Measurements from ENCODE around the gene GOLGA7B.
A peak's percentile ranks its signal among the peaks of the same experiment; 100 is the strongest.

Gene GOLGA7B

DNA sequence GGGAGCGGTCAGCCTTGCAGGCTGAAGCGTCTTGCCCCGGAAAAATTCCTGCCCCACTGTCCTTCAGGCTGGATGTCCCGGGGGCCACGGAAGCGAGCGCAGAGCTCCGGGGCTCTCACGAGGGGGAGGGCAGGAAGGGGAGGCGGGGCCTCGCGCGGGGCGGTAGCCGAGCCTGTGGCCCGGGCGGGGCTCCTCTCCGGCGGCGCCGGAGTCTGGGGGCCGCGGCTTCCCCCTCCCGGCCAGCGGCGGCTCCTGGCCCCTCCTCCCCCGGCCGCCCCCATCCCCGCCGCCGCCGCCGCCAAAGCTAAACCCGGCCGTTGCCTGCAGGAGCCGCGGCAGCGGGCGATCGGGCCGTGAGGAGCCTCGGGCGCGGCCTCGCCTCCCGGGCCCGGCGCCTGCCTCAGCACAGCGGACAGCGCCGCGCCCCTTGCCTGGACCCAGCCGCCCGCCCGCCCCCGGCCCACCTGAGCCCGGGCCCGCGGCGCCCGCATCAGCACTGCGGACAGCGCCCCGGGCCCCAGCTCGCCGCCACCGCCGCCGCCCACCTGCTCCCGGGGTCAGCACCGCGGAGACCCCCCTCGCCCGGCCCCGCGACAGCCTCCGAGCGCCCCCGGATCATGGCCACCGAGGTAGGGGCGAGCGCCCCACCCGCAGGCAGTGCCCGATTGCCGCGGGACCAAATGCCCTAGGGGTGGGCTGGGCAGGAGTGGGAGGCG is at the start of gene GOLGA7B:
Gene GOLGA7B, plus strand, starts transcription at position 157 of the 716 bp plus-strand sequence. Its CDS starts 461 bp downstream, at position 618.
- DNase-seq (ENCODE audit: low read depth in 4 of 4, low spot score in 1 of 4), result peak in 2 of 4 experiments; percentile 28 to 39

GRCh38 chr10:97800474-97800873 is 49.2 kb upstream of the GOLGA7B start:
- DNase-seq (ENCODE audit: low read depth in 4 of 4, low spot score in 1 of 4), result no peak

DNA sequence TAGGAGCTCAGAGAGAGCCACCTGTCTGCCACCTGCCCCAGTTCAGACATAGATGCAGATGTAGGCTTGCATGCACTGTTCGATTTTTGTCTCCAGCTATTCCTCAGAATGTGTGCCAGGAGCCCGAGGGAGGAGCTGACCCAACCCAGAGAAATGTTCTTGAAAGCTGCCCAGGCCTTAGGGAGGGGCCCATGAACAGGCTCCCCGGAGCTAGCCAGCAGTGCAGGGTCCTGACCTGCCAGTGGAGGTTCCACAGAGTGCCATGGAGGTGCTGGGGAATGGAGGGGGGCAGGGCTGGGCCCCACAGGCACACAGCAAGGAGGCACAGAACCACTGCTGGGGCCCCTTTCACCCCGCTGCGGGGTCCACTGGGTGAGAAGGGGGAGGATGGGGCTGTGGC is 48.2 kb upstream of the GOLGA7B start:
- DNase-seq (ENCODE audit: low read depth in 4 of 4, low spot score in 1 of 4), result no peak

DNA sequence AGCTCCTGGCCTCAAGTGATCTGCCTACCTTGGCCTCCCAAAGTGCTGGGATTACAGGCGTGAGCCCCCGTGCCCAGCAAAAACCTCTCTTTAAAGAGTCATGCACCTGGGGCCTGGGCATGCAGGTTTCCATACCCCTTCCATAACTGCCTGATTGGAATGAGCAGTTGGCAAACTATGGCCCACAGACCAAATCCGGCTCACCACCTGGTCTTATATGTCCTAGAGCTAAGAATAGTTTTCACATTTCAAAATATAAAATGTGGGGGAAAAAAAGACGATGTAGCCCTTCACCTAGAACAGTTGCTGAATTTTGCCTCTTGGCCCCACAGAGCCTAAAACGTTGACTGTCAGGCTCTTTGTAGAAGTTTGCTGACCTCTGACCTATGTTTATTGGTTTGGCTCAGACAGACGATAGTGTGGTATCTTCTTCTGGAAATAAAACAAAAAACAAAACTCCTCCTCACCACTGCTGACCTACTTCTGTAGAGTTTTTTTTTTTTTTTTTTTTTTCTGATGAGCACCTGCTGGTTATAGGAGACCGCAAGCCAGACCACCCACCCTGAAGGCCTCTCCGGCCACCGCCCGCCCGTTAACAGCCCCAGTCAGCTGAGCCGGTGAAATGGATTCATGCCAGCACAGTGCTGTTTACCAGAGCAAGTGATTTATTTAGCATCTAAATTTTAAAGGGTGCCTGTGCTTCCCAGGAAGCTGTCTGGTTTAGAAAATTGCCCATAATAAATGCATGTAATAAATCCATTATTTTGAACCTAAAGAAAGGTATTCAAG is 44.4 kb upstream of the GOLGA7B start:
- DNase-seq (ENCODE audit: low read depth in 4 of 4, low spot score in 1 of 4), result no peak

DNA sequence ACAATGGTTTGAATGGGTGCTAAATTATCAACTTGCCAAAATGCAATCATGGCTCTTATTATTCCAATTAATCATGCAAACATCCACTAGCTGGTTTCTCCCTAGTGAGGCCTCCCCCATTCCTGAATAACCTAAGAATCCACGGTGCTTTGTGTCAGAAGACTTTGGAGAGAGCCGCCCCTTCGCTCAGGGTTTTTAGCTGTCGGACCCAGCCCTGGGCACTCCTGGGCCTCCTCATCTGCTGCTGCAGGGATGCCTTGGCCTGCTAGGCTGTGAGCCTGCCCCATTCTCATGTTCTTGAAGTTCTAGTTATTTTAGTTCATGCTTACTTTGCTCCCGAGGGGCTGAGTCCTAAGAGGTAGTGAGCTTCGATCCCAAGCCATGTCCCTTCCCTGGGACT is 43.7 kb upstream of the GOLGA7B start:
- DNase-seq (ENCODE audit: low read depth in 4 of 4, low spot score in 1 of 4), result no peak

- DNase-seq (ENCODE audit: low read depth in 4 of 4, low spot score in 1 of 4), result no peak
Observed at GRCh38 chr10:97810446-97810845, 39.2 kb upstream of the GOLGA7B start.

DNA sequence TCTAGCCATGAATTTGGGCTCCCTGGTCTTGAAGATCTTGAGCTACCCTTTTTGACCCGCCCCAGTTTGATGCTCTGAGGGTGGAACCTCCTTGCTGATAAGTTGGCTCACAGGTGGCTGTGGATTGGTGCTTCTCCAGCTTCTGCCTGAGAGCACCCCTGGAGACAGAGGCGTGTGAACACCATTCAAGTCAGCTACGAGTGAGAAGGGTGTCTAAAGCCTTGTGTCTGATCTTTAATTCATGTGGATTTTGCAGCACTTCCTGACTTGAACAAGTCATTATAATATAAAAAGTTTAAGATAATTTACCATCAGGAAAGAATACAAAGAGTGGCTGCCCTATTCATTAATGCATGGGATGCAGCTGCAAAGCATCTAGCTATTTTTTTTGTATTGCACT is 37.7 kb upstream of the GOLGA7B start:
- DNase-seq (ENCODE audit: low read depth in 4 of 4, low spot score in 1 of 4), result no peak

DNA sequence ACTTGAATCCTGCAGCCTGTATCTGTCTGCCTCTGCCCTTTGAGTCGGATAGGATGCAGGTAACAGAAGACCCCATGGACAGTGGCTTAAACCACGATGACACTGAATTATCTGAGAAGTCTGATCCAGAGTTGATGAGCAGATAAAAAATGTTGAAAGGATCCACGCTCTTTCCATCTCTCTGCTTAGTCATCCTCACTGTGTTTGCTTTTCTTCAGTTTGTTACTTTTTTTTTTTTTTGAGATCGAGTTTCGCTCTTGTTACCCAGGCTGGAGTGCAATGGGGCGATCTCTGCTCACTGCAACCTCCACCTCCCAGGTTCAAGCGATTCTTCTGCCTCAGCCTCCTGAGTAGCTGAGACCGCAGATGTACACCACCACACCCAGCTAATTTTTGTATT is 36.9 kb upstream of the GOLGA7B start:
- DNase-seq (ENCODE audit: low read depth in 4 of 4, low spot score in 1 of 4), result no peak

DNA sequence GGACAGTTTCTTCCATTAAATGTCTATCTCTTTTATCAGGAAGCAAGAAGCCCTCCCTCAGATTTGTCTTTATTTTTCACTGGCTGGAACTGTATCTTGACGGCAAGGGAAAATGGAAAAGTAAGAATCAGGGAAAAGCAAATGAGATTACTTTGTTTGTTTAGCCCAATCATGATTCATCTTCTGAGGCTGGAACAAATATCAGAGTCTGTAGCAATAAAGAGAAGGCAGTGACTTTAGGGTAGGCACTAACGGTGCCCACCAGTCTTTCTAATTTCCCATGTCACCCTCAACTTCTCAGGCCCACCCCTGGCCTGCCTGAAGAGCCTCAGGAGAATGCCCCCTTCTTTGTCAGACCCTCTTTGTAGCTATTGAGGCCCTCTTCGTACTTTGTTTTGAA is 36.3 kb upstream of the GOLGA7B start:
- no peak for DNase-seq (ENCODE audit: low read depth in 4 of 4, low spot score in 1 of 4)

- no peak for DNase-seq (ENCODE audit: low read depth in 4 of 4, low spot score in 1 of 4)
Observed at GRCh38 chr10:97814996-97815395, 34.6 kb upstream of the GOLGA7B start.

GRCh38 chr10:97816609-97817008 is 33.0 kb upstream of the GOLGA7B start:
- DNase-seq (ENCODE audit: low read depth in 4 of 4, low spot score in 1 of 4), result no peak

- no peak for DNase-seq (ENCODE audit: low read depth in 4 of 4, low spot score in 1 of 4)
Observed at GRCh38 chr10:97818572-97818971, 31.1 kb upstream of the GOLGA7B start.

DNA sequence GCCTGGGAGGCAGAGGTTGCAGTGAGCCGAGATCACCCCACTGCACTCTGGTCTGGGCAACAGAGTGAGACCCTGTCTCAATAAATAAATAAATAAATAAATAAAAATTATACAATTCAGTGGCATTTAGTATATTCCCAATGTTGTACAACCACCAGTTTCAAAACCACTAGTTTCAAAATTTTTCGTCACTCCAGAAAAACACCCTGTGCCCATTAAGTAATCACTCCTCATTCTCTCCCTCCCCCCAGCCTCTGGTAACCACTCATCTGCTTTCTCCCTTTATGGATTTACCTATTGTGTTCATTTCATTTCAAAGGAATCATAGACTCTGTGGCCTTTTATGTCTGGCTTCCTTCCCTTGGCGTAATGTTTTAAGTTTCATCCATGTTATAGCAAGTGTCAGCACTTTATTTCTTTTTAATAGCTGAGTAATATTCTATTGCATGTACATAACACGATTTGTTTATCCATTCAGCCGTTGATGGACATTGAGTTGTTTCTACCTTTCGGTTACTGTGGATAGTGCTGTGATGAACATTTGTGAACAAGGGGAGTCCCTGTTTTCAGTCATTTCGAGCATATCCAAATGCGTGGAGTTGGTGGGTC is 29.4 kb upstream of the GOLGA7B start:
- no peak for DNase-seq (ENCODE audit: low read depth in 4 of 4, low spot score in 1 of 4)

DNA sequence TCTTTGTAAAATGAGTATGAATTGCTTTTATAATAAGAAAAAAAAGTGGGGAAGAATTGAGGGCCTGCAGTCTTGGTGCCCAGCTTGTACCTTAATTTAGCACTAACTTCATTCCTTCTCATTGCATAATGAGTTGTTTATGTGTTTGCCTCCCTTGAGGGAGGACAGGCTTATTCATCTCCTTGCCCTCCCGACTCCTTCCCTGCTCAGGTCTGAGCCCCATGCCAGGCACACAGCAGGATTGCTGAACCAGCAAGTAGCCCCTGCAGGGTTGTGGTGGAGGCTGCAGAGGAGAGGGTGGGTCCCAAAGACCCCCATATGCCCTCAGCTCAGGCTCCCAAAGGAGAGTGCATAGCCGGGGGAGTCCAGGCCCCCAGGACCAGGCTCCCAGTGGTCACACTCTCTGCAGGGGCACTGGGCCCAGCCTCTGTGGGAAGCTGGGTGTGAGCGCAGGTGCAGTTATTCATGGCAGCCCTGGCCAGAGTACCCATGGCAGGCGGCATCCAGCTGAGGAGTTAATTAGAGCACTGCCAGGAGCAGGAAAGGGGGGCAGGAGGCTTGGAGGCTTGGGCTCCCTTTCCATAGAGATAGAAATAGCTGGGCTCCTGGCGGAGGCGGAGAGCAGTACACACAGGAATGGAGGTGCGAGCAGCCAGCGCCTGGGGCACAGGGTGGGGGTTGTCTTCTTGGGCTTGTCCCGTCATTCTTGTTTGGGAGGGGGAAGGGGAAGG is 28.2 kb upstream of the GOLGA7B start:
- no peak for DNase-seq (ENCODE audit: low read depth in 4 of 4, low spot score in 1 of 4)

DNA sequence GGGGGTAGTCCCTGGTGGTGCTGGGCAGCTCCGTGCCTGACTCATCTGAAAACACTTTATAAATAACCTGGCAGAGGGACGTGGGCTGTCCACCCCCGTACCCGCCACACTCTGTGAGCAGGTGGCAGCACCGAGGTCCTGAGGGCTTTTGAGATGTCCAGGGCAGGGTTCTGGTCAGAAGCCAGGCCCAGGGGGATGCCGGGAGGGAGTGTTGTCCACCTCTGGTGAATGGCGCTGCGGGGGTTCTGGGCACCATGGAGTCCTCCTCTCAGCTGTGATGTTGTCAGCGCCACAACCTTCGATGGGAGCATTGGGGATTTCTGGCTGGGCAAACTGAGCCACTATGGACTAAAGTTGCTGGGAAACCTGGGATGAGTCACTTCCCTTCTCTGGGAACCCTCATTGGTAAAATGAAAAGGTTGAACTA is 27.4 kb upstream of the GOLGA7B start:
- no peak for DNase-seq (ENCODE audit: low read depth in 4 of 4, low spot score in 1 of 4)

GRCh38 chr10:97823734-97824133 is 25.9 kb upstream of the GOLGA7B start:
- no peak for DNase-seq (ENCODE audit: low read depth in 4 of 4, low spot score in 1 of 4)

DNA sequence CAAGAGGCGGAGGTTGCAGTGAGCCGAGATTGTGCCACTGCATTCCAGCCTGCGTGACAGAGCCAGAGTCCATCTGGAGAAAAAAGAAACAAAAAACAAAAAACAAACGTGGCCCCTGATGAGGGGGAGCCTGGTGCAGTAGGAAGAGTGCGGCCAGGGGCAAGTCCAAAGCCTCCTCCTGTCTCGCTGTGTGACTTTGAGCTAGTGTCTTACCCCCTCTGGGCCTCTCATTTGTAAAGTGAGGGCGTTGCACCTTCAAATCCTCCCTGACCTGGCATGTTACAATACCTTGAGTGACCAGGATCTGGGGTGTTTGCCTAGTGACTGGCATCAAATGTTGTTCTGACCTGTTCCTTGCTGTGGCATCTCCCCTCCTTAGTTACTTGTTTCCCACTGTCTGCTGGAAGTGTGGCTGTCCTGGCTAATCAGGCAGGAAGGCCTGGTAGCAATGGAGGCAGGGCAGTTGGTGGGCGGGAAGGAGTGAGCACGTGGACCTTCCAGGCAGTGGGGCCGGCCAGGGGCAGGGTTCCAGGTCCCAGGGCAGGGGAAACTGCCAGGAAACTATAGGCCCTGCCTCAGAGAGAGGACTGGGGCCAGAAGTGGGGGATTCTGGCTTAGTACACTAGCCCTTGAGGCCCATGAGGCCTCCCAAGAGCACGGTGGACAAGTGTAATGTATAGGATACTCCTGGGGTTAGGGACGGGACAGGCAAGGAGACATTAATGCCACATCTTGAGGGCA is 24.5 kb upstream of the GOLGA7B start:
- DNase-seq (ENCODE audit: low read depth in 4 of 4, low spot score in 1 of 4), result no peak

- DNase-seq (ENCODE audit: low read depth in 4 of 4, low spot score in 1 of 4), result no peak
Observed at GRCh38 chr10:97826892-97827291, 22.8 kb upstream of the GOLGA7B start.

DNA sequence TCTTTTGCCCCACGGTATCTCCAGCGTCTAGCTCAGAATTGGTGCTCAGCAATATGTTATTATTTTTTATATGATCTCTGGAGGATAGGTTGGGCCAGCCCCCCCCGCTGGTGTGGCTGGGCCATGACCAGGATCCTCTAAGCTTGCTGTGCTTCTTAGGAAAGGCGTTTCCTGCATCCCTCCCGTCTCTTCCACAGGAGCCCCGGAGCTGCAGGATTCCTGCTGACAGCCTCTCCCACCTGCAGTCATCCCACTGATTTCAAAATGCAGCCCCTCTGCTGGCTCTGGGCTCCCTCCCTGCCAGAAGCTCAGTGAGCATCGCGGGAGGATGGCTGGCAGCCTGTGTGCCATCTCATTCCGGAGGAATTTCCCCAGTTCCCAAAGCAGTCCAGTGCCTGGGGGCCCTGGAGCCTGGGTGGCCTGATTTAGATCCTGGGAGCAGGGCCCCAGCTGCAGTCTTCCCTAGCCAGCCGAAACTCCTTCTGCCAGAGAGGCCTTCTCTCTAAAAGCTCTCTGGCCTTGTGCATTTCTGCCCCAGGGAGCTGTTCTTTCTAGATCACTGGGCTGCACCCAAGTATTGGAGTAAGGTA is 21.8 kb upstream of the GOLGA7B start:
- no peak for DNase-seq (ENCODE audit: low read depth in 4 of 4, low spot score in 1 of 4)

GRCh38 chr10:97828721-97829120 is 20.9 kb upstream of the GOLGA7B start:
- DNase-seq (ENCODE audit: low read depth in 4 of 4, low spot score in 1 of 4), result no peak

Data from stimulated activated CD4-positive, alpha-beta T cell treated with anti-CD3 and anti-CD28 coated beads, Interleukin-1b, Interleukin-23, amount 100 ng/mL, for 24 hours (primary cell).